WTC11 (cell line): ENCODE measurements around the gene ZNF678. TPM values are rescaled to one million over a fixed set of nuclear protein-coding genes. Genes with fewer than 3 reads are reported as not detected.

Experiments
- ATAC-seq: fragments of 200-7000 bp; cut with Tn5 transposase; 2 replicates; pipeline ENCODE4 v1.10.0; 2021; ENCODE audit warnings: mild to moderate bottlenecking, moderate library complexity
- CTCF ChIA-PET: fragments of 300-600 bp; sonication (Branson Sonifier 250); formaldehyde crosslinking; loops from one replicate; lab custom pipeline; 2021; ENCODE audit warnings: antibody characterized with exemption; lab: Charles Lee
- POLR2A ChIA-PET: fragments of 350-600 bp; sonication (Branson Sonifier 250); formaldehyde crosslinking; loops from one replicate; lab custom pipeline; 2021; ENCODE audit warnings: antibody characterized with exemption; lab: Charles Lee
- DNase-seq: peaks from one replicate; pipeline ENCODE4 v3.0.0; 2021; ENCODE audit warnings: low spot score
- H3K27ac Mint-ChIP-seq: 2 replicates; pipeline ENCODE4 v1.8.0; 2021; ENCODE audit warnings: mixed read lengths
- H3K27me3 Mint-ChIP-seq: 2 replicates; pipeline ENCODE4 v1.8.0; 2021; ENCODE audit warnings: low read depth, mild to moderate bottlenecking, moderate library complexity, mixed read lengths
- H3K36me3 Mint-ChIP-seq: 2 replicates; pipeline ENCODE4 v1.8.0; 2021; ENCODE audit warnings: mixed read lengths
- H3K4me1 Mint-ChIP-seq: 2 replicates; pipeline ENCODE4 v1.8.0; 2022; ENCODE audit warnings: mixed read lengths
- H3K4me3 Mint-ChIP-seq: 2 replicates; pipeline ENCODE4 v1.8.0; 2021; ENCODE audit warnings: mild to moderate bottlenecking, moderate library complexity, mixed read lengths
- H3K9me3 Mint-ChIP-seq: 2 replicates; pipeline ENCODE4 v1.8.0; 2021; ENCODE audit warnings: mixed read lengths
- ARID4B ChIP-seq: sonication (generic); formaldehyde crosslinking; IDR thresholded peaks from 2 replicates; pipeline ENCODE4 v1.8.0; 2023; ENCODE audit warnings: missing genetic modification reagents, mild to moderate bottlenecking, borderline replicate concordance
- ATF6 ChIP-seq: sonication (generic); formaldehyde crosslinking; IDR thresholded peaks from 2 replicates; pipeline ENCODE4 v1.8.1; 2023; ENCODE audit warnings: mild to moderate bottlenecking, missing genetic modification reagents
- CREB1 ChIP-seq: sonication (generic); formaldehyde crosslinking; IDR thresholded peaks from 2 replicates; pipeline ENCODE4 v1.8.0; 2023; ENCODE audit warnings: mild to moderate bottlenecking, missing genetic modification reagents
- E2F4 ChIP-seq: sonication (generic); formaldehyde crosslinking; IDR thresholded peaks from 2 replicates; pipeline ENCODE4 v1.8.1; 2022; ENCODE audit warnings: low read depth, mild to moderate bottlenecking, moderate library complexity, missing genetic modification reagents, borderline replicate concordance
- ETV6 ChIP-seq: sonication (generic); formaldehyde crosslinking; IDR thresholded peaks from 2 replicates; pipeline ENCODE4 v1.8.1; 2022; ENCODE audit warnings: mild to moderate bottlenecking, missing genetic modification reagents
- GABPB1 ChIP-seq: sonication (generic); formaldehyde crosslinking; IDR thresholded peaks from 2 replicates; pipeline ENCODE4 v1.8.1; 2023; ENCODE audit warnings: mild to moderate bottlenecking, missing genetic modification reagents
- GRHL2 ChIP-seq: fragments of 250-450 bp; sonication (Bioruptor Pico); IDR thresholded peaks from 2 replicates; pipeline ENCODE4 v1.8.0; 2022; ENCODE audit warnings: mild to moderate bottlenecking, moderate library complexity; ENCODE audit not compliant: insufficient replicate concordance, severe bottlenecking
- IRF2 ChIP-seq: sonication (generic); formaldehyde crosslinking; IDR thresholded peaks from 2 replicates; pipeline ENCODE4 v1.8.0; 2022; ENCODE audit warnings: low read depth, missing genetic modification reagents, borderline replicate concordance
- KAT7 ChIP-seq: sonication (generic); formaldehyde crosslinking; IDR thresholded peaks from 2 replicates; pipeline ENCODE4 v1.8.1; 2023; ENCODE audit warnings: missing genetic modification reagents, mild to moderate bottlenecking, borderline replicate concordance
- NFATC4 ChIP-seq: fragments of 250-450 bp; sonication (Bioruptor Pico); IDR thresholded peaks from 2 replicates; pipeline ENCODE4 v1.9.0; 2021; ENCODE audit warnings: mild to moderate bottlenecking
- NFYB ChIP-seq: sonication (generic); formaldehyde crosslinking; conservative IDR thresholded peaks from 2 replicates; pipeline ENCODE4 v1.8.0; 2022; ENCODE audit warnings: low read depth, missing genetic modification reagents
- NR1H2 ChIP-seq: sonication (generic); formaldehyde crosslinking; IDR thresholded peaks from 2 replicates; pipeline ENCODE4 v1.9.0; 2021; ENCODE audit warnings: mild to moderate bottlenecking, moderate library complexity, missing genetic modification reagents
- NR2C2 ChIP-seq: sonication (generic); formaldehyde crosslinking; IDR thresholded peaks from 2 replicates; pipeline ENCODE4 v1.8.0; 2022; ENCODE audit warnings: mild to moderate bottlenecking, missing genetic modification reagents
- SMAD3 ChIP-seq: sonication (generic); formaldehyde crosslinking; IDR thresholded peaks from 2 replicates; pipeline ENCODE4 v1.8.0; 2022; ENCODE audit warnings: missing genetic modification reagents, mild to moderate bottlenecking, borderline replicate concordance
- SOX15 ChIP-seq: fragments of 250-450 bp; sonication (Bioruptor Pico); IDR thresholded peaks from 2 replicates; pipeline ENCODE4 v1.9.0; 2021; ENCODE audit warnings: mild to moderate bottlenecking
- SP1 ChIP-seq: sonication (generic); formaldehyde crosslinking; conservative IDR thresholded peaks from 2 replicates; pipeline ENCODE4 v1.8.1; 2022; ENCODE audit warnings: missing genetic modification reagents
- STAT6 ChIP-seq: sonication (generic); formaldehyde crosslinking; conservative IDR thresholded peaks from 2 replicates; pipeline ENCODE4 v1.8.1; 2023; ENCODE audit warnings: mild to moderate bottlenecking, low read depth, missing genetic modification reagents, moderate library complexity
- TEAD1 ChIP-seq: sonication (generic); formaldehyde crosslinking; IDR thresholded peaks from 2 replicates; pipeline ENCODE4 v1.8.0; 2022; ENCODE audit warnings: mild to moderate bottlenecking, missing genetic modification reagents
- ZNF416 ChIP-seq: fragments of 250-450 bp; sonication (Bioruptor Pico); IDR thresholded peaks from 2 replicates; pipeline ENCODE4 v1.9.0; 2021; ENCODE audit warnings: mild to moderate bottlenecking, inconsistent platforms
- ZNF423 ChIP-seq: fragments of 250-450 bp; sonication (Bioruptor Pico); IDR thresholded peaks from 2 replicates; pipeline ENCODE4 v2.1.2; 2022; ENCODE audit warnings: mild to moderate bottlenecking, moderate library complexity
- total RNA-seq: library from RNA; stranded (reverse); gene quantifications from 3 replicates; pipeline ENCODE4 v1.2.3, GENCODE V29; 2021

The ZNF678 gene
- total RNA-seq, 1 experiment from 2014 or later, result 28.9 TPM

GRCh38 chr1:227685807-227686206, 122.5 kb downstream of the ZNF678 start:
- no peaks in the 10 kb centered on the region for H3K27me3 Mint-ChIP-seq
- H3K36me3 Mint-ChIP-seq, result peaks cover 7% of the 10 kb centered on the region
- TF ChIP-seq SMAD3 (CRISPR knock-in tag) (no peak), TEAD1 (CRISPR knock-in tag) (no peak), ZNF423 (CRISPR knock-in tag) (no peak), NFYB (CRISPR knock-in tag) (no peak), NR2C2 (no peak), KAT7 (CRISPR knock-in tag) (no peak), IRF2 (no peak), NFATC4 (CRISPR knock-in tag) (no peak), GABPB1 (CRISPR knock-in tag) (no peak), SOX15 (no peak), ATF6 (no peak), SP1 (CRISPR knock-in tag) (no peak), NR1H2 (CRISPR knock-in tag) (no peak), ETV6 (CRISPR knock-in tag) (no peak), STAT6 (CRISPR knock-in tag) (no peak), ZNF416 (CRISPR knock-in tag) (no peak), E2F4 (CRISPR knock-in tag) (no peak)
- H3K4me1 Mint-ChIP-seq, result peaks cover 3% of the 10 kb centered on the region
- peaks cover 56% of the 10 kb centered on the region for H3K9me3 Mint-ChIP-seq
- ATAC-seq (no peak), DNase-seq (no peak)
- H3K4me3 Mint-ChIP-seq, result no peak overlapping the region
- ChIA-PET POLR2A (no interaction called here), CTCF (no interaction called here)
- H3K27ac Mint-ChIP-seq, result no peak overlapping the region

- H3K36me3 Mint-ChIP-seq, result peaks cover 34% of the 10 kb centered on the region
- DNase-seq, result no peak
- H3K27ac Mint-ChIP-seq, result no peak overlapping the region
- H3K4me1 Mint-ChIP-seq, result no peaks in the 10 kb centered on the region
- no peak overlapping the region for H3K4me3 Mint-ChIP-seq
- H3K9me3 Mint-ChIP-seq, result peaks cover 64% of the 10 kb centered on the region
- CTCF ChIA-PET, result no interaction called here
- peaks cover 36% of the 10 kb centered on the region for H3K27me3 Mint-ChIP-seq
- POLR2A ChIA-PET, result no interaction called here
- ATAC-seq, result no peak
- TF ChIP-seq CREB1 (CRISPR knock-in tag), result no peak
- no peak for TF ChIP-seq ARID4B (CRISPR knock-in tag)
- no peak for TF ChIP-seq SOX15
- no peak for TF ChIP-seq STAT6 (CRISPR knock-in tag)
- no peak for TF ChIP-seq SMAD3 (CRISPR knock-in tag)
- no peak for TF ChIP-seq GRHL2 (CRISPR knock-in tag)
- TF ChIP-seq E2F4 (CRISPR knock-in tag), result no peak
- no peak for TF ChIP-seq NFATC4 (CRISPR knock-in tag)
Observed at GRCh38 chr1:227697321-227697864, 134.0 kb downstream of the ZNF678 start.
